GM08714 (cell line): ENCODE measurements around the gene TLR5.
A peak's percentile ranks its signal among the peaks of the same experiment; 100 is the strongest.
"Not testable (repeated sequence)": the region's sequence is repeated elsewhere in the genome, so short reads cannot be mapped to it uniquely, and the experiment has no call there.

ENCODE experiments used
- H3K4me3 ChIP-seq: fragments of 200-500 bp; sonication (Bioruptor generic); 2 replicates; pipeline ENCODE4 v1.5.1; 2014; ENCODE audit warnings: mild to moderate bottlenecking, low read length, inconsistent platforms
- ZNF274 ChIP-seq: IDR thresholded peaks from 2 replicates; pipeline ENCODE4 v1.6.1; 2012; ENCODE audit warnings: mild to moderate bottlenecking, low read depth, low read length

Gene TLR5

DNA sequence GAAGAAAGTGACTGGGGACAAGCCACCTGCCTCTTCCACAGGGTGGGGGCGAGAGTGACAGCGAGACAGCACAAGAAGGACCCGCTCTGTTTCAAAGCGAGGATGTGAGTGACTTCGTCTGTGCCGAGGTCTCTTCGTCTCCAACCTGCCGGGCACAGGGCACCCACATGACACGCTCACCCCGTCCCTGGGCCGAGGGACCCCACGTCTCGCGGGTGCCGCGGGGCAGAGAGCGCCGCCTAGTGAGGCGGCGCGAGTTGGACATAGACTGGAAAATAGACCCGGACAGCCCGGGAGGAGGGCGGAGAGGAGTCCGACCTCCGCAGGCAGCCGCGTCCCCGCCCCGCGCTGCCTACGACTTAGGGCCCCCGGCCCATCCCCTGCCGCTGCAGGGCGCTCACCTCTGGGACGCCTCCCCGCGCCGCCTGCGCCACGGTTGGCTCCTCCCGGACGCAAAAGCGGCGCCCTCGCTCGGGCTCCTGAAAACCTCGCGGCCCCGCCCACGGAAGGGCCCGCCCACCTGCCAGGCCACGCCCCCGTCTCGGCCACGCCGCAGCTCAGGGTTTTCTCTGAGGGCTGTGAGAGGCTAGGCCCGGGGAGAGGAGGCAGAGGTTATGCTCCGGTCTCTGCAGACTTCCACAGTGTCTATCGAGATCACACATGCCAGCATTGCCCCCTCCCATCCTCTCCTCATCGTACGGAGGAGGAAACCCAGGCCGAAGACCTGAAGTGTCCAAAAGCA lies at the start of gene TLR5:
Gene TLR5, minus strand, starts transcription at position 454 of the 742 bp plus-strand sequence. CDS start 30,217 bp downstream, outside the sequence.
- peak within 1 kb of the TSS; percentile 34; the same call in 1 of the 2 replicates for H3K4me3 ChIP-seq
- TF ChIP-seq ZNF274: no peak

- TF ChIP-seq ZNF274: no peak
- no peak overlapping the region for H3K4me3 ChIP-seq
Observed at GRCh38 chr1:223189903-223190724, 47.1 kb upstream of the TLR5 start.

- no peak for TF ChIP-seq ZNF274
- H3K4me3 ChIP-seq: no peak overlapping the region
Observed at GRCh38 chr1:223189525-223189902, 46.5 kb upstream of the TLR5 start.

DNA sequence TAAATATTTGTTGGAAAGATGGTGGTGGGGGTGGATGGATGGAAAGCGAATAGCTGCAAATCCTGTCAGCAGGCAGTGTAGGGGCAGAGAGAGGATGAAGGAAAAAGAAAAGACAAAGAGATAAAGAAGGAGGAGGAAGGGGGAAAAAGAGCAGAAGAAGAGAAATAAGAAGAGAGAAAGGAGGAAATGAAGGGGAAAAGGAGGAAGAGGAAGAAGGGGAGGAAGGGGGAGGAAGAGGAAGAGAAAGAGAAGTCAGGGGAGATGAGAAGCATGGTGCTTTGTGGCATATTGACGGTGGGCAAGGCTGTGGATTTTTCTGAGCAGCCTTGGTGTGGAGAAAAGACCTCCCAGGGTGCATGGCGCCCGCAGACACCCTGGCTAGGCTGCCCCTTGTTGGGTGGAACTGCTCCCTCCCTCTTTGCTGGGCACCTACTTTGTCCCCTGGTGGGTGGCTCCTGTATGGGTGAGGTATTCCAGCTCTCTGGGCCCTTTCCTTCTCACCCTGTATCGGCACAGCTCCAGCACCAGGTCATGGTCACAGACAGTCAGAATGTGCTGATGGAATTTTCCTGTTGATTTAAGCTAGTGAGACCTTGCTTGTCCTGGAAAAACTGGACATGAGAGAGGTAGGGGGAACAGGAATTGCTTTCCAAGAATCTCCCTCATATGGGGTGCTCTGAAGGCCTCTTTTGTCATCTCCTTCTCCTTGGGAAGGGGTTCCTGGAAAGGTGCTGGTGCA lies 45.7 kb upstream of the TLR5 start:
- TF ChIP-seq ZNF274: no peak
- H3K4me3 ChIP-seq: no peak overlapping the region

DNA sequence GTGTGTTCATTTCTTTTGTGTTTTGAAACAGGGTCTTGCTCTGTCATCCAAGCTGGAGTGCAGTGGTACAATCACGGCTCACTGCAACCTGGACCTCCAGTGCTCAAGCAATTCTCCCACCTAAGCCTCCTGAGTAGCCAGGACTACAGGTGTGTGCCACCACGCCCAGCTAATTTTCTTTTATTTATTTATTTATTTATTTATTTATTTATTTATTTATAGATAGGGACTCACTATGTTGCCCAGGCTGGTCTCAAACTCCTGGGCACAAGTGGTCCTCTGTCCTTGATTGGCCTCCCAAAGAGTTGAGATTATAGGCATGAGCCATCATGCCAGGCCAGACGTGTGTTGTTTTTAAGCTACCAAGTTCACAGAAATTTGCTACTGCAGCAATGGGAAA lies 43.8 kb upstream of the TLR5 start:
- H3K4me3 ChIP-seq: no peak overlapping the region
- no peak for TF ChIP-seq ZNF274

GRCh38 chr1:223183268-223183862 lies 40.3 kb upstream of the TLR5 start:
- H3K4me3 ChIP-seq: no peak overlapping the region
- TF ChIP-seq ZNF274: no peak

- TF ChIP-seq ZNF274: no peak
- H3K4me3 ChIP-seq: no peak overlapping the region
Observed at GRCh38 chr1:223180731-223181321, 37.8 kb upstream of the TLR5 start.

GRCh38 chr1:223179786-223180185 lies 36.7 kb upstream of the TLR5 start:
- no peak overlapping the region for H3K4me3 ChIP-seq
- TF ChIP-seq ZNF274: no peak

GRCh38 chr1:223179280-223179679 lies 36.2 kb upstream of the TLR5 start:
- no peak overlapping the region for H3K4me3 ChIP-seq
- TF ChIP-seq ZNF274: no peak

- no peak overlapping the region for H3K4me3 ChIP-seq
- no peak for TF ChIP-seq ZNF274
Observed at GRCh38 chr1:223177681-223178080, 34.6 kb upstream of the TLR5 start.

DNA sequence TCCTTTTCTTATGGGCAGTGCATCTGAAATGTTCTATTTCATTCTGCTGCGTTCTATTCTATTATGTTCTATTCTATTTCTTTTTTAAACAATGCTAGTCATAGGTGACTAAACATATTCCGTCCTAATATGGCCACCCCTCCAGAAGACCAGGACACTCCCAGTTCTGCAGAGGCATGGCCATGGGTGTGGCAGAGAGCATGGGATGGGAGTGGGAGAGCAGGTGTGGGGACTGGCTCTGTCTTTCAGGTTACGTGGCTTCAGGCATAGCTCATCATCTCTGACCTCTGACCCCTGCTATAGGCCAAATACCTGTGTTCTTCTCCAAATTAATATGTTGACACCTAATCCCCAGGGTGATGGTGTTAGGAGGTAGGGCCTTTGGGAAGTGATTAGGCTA lies 33.4 kb upstream of the TLR5 start:
- TF ChIP-seq ZNF274: no peak
- H3K4me3 ChIP-seq: no peak overlapping the region

DNA sequence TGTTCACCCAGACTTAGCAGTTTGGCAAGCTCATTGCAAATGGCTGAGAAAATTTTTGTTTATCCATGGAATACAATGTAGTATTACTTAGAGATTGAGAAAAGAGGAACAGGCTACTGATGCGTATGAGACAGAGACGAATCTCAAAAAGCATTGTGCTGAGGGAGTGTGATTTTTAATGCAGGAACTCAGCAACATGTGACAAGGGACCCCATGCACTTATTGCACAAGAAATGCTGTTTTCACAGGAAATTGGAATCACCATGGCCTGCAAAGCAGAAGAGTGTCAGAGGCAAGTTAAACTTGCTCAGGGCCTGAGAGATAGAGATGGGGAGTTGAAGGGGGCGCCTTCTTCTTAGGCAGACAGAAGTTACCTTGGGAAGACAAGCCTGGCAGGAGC lies 32.6 kb upstream of the TLR5 start:
- no peak overlapping the region for H3K4me3 ChIP-seq
- TF ChIP-seq ZNF274: no peak

DNA sequence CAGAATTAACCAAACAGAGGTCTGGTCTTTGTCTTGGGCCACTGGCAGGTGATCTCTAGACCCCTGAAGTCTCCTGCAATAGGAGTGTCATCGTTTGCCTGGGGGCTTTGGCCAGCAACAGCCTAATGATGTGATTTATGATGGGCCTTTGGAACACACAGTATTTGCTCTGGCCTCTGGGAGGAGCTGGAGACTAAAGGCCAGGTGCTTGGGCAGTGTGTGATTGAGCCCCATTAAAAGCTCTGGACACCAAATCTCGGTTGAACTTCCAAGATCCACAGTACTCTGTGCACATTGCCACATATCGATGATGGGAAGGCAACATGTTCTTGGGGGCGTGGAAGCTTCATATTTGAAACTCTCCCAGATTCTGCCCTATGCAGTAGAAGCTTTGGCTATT lies 32.0 kb upstream of the TLR5 start:
- TF ChIP-seq ZNF274: no peak

GRCh38 chr1:223169458-223169857 lies 26.4 kb upstream of the TLR5 start:
- not testable (repeated sequence) for H3K4me3 ChIP-seq

More for the DNA sequence above, 32.0 kb upstream of the TLR5 start:
- no peak overlapping the region for H3K4me3 ChIP-seq
